CD14-positive monocyte (primary cell): Measurements from ENCODE around the gene C6orf132. TPM values are rescaled to one million over a fixed set of nuclear protein-coding genes. Genes with fewer than 3 reads are reported as not detected.

Source experiments
- DNase-seq, 3 donors: peaks; one replicate each; pipeline ENCODE4 v3.0.0-alpha.2; 2011 to 2022
- H2AFZ ChIP-seq: 2 replicates; pipeline ENCODE4 v1.6.0; 2012; ENCODE audit warnings: mild to moderate bottlenecking, low read depth, low read length, inconsistent platforms; ENCODE audit not compliant: insufficient read depth, poor library complexity, severe bottlenecking
- H3K27ac ChIP-seq, 2 donors: 1 replicate in 1 of 2; 2 replicates in 1 of 2; pipeline ENCODE4 v1.5.1; 2012 to 2013; ENCODE audit warnings: low read length in 2 of 2, control low read depth in 1 of 2, inconsistent platforms in 1 of 2, low read depth in 1 of 2, mild to moderate bottlenecking in 1 of 2
- H3K27me3 ChIP-seq, 2 donors: one replicate each; pipeline versions ENCODE4 v1.6.0 to v1.6.1; 2011 to 2013; ENCODE audit warnings: low read length in 2 of 2; ENCODE audit not compliant: control insufficient read depth in 2 of 2, insufficient read depth in 2 of 2
- H3K36me3 ChIP-seq, 2 donors: replicated peaks in 1 of 2; 1 replicate in 1 of 2; 2 replicates in 1 of 2; pipeline versions ENCODE4 v1.5.1 to v1.6.1; 2012 to 2013; ENCODE audit warnings: low read length in 2 of 2, control low read depth in 1 of 2, inconsistent platforms in 1 of 2, mild to moderate bottlenecking in 1 of 2; ENCODE audit not compliant: insufficient read depth in 2 of 2, control insufficient read depth in 1 of 2
- H3K4me1 ChIP-seq, 2 donors: 1 replicate in 1 of 2; 2 replicates in 1 of 2; pipeline versions ENCODE4 v1.5.1 to v1.6.1; 2012 to 2013; ENCODE audit warnings: low read length in 2 of 2, control low read depth in 1 of 2, inconsistent platforms in 1 of 2, mild to moderate bottlenecking in 1 of 2, moderate library complexity in 1 of 2; ENCODE audit not compliant: insufficient read depth in 2 of 2, control insufficient read depth in 1 of 2
- H3K4me2 ChIP-seq: replicated peaks from 2 replicates; pipeline ENCODE3; 2012; ENCODE audit warnings: low read length, moderate library complexity, mild to moderate bottlenecking; ENCODE audit not compliant: poor library complexity, severe bottlenecking; ENCODE audit errors: extremely low read depth
- H3K4me3 ChIP-seq, 3 experiments: fragments of 200-600 bp in 1 of 3; sonication (generic) in 1 of 3; replicated peaks in 1 of 3; 1 replicate in 2 of 3; 2 replicates in 1 of 3; pipeline ENCODE4 v1.5.1; 2011 to 2013; ENCODE audit warnings: low read length in 3 of 3, mild to moderate bottlenecking in 3 of 3, control low read depth in 2 of 3, low read depth in 2 of 3, inconsistent platforms in 1 of 3, moderate library complexity in 1 of 3
- H3K79me2 ChIP-seq: 2 replicates; pipeline ENCODE4 v1.6.0; 2012; ENCODE audit warnings: mild to moderate bottlenecking, control low read depth, inconsistent platforms, low read length, moderate library complexity; ENCODE audit not compliant: insufficient read depth
- H3K9ac ChIP-seq: 2 replicates; pipeline ENCODE4 v1.6.0; 2017; ENCODE audit warnings: low read length, mild to moderate bottlenecking; ENCODE audit not compliant: insufficient read depth, poor library complexity, severe bottlenecking
- H3K9me3 ChIP-seq, 2 donors: replicated peaks in 1 of 2; 1 replicate in 1 of 2; 2 replicates in 1 of 2; pipeline versions ENCODE4 v1.5.1 to v1.6.1; 2012 to 2013; ENCODE audit warnings: low read length in 2 of 2, control low read depth in 1 of 2; ENCODE audit not compliant: control insufficient read depth in 1 of 2, insufficient read depth in 1 of 2
- H4K20me1 ChIP-seq: 2 replicates; pipeline ENCODE4 v1.6.0; 2012; ENCODE audit warnings: mild to moderate bottlenecking, low read length, control low read depth, moderate library complexity; ENCODE audit not compliant: insufficient read depth
- H3K27ac Mint-ChIP-seq, 7 donors: one replicate each; pipeline ENCODE4 v1.8.0; 2020; ENCODE audit warnings: mild to moderate bottlenecking in 7 of 7, mixed read lengths in 7 of 7, moderate library complexity in 6 of 7, inconsistent platforms in 2 of 7
- H3K27me3 Mint-ChIP-seq, 3 donors: one replicate each; pipeline ENCODE4 v1.8.0; 2021 to 2022; ENCODE audit warnings: low read depth in 3 of 3, mild to moderate bottlenecking in 3 of 3, mixed read lengths in 3 of 3, moderate library complexity in 3 of 3, inconsistent platforms in 1 of 3
- H3K36me3 Mint-ChIP-seq, 2 donors: one replicate each; pipeline ENCODE4 v1.8.0; 2020; ENCODE audit warnings: mixed read lengths in 2 of 2, inconsistent platforms in 1 of 2, mild to moderate bottlenecking in 1 of 2
- H3K4me1 Mint-ChIP-seq: one replicate; pipeline ENCODE4 v1.8.0; 2020; ENCODE audit warnings: mild to moderate bottlenecking, mixed read lengths
- H3K4me3 Mint-ChIP-seq, 2 donors: one replicate each; pipeline ENCODE4 v1.8.0; 2020; ENCODE audit warnings: mild to moderate bottlenecking in 2 of 2, mixed read lengths in 2 of 2, moderate library complexity in 1 of 2
- H3K9me3 Mint-ChIP-seq, 7 donors: one replicate each; pipeline ENCODE4 v1.8.0; 2020 to 2022; ENCODE audit warnings: mixed read lengths in 7 of 7, mild to moderate bottlenecking in 6 of 7, moderate library complexity in 6 of 7, inconsistent platforms in 2 of 7
- CTCF ChIP-seq: fragments of 200-600 bp; IDR thresholded peaks from one replicate; pipeline ENCODE4 v1.8.0; 2022; ENCODE audit warnings: antibody characterized with exemption, mild to moderate bottlenecking
- WGBS: methylation state at CpG from one replicate; pipeline ENCODE4 v1.1.5; 2013; ENCODE audit warnings: missing lambda C conversion rate; ENCODE audit not compliant: insufficient coverage; 5-methylcytosine and 5-hydroxymethylcytosine counted together
- intact Hi-C, 2 donors: fragments of 100-400 bp; cut with micrococcal nuclease; formaldehyde crosslinking; loops; one replicate each; pipeline versions ENCODE4 v1.15.0 to v1.15.1; 2023
- polyA plus RNA-seq, 3 donors: library from polyadenylated mRNA; depleted of rRNA in 1 of 3; unstranded in 2 of 3; stranded (reverse) in 1 of 3; fragments of 300-500 nt in 2 of 3; fragments of >200 nt in 1 of 3; fragmentation: Illumina TruSeq in 2 of 3; gene quantifications; 1 replicate in 2 of 3; 2 replicates in 1 of 3; pipeline ENCODE4 v1.2.3, GENCODE V29; 2012 to 2021

C6orf132 gene
- polyA plus RNA-seq, 3 donors, result not detected

- Mint-ChIP-seq H3K4me1 (peaks cover 3% of the 10 kb centered on the region), H3K9me3 (peaks cover 0 to 2% (median 0%) of the 10 kb centered on the region in 7 donors), H3K27ac (no peak overlapping the region), H3K4me3 (no peak overlapping the region), H3K36me3 (no peaks in the 10 kb centered on the region), H3K27me3 (peaks cover 4 to 14% (median 5%) of the 10 kb centered on the region in 3 donors)
- Histone ChIP-seq H3K9me3 (no peaks in the 10 kb centered on the region), H4K20me1 (no peaks in the 10 kb centered on the region), H3K4me3 (no peak overlapping the region), H3K4me2 (no peak overlapping the region), H3K9ac (no peak overlapping the region), H2AFZ (no peak overlapping the region), H3K79me2 (no peaks in the 10 kb centered on the region), H3K27me3 (no peaks in the 10 kb centered on the region), H3K36me3 (no peaks in the 10 kb centered on the region), H3K27ac (no peak overlapping the region), H3K4me1 (no peaks in the 10 kb centered on the region)
- 95% methylated on average over 7 of the region's 9 CpGs for whole genome bisulfite sequencing
- no peak for DNase-seq
- intact Hi-C loops, result no loop called here
- no peak for TF ChIP-seq CTCF
These were observed 22.6 kb upstream of the C6orf132 start for GRCh38 chr6:42165016-42165415.

GRCh38 chr6:42163981-42164380 is 21.6 kb upstream of the C6orf132 start:
- peaks cover 4 to 14% (median 5%) of the 10 kb centered on the region in 3 donors for H3K27me3 Mint-ChIP-seq
- no peak overlapping the region for H3K4me3 ChIP-seq
- peak in 1 of 3 donors; percentile 14 for DNase-seq
- no peaks in the 10 kb centered on the region for H4K20me1 ChIP-seq
- no peaks in the 10 kb centered on the region for H3K79me2 ChIP-seq
- no peak overlapping the region for H3K4me2 ChIP-seq
- H3K9ac ChIP-seq, result no peak overlapping the region
- intact Hi-C loops, result no loop called here
- H3K4me1 ChIP-seq, result no peaks in the 10 kb centered on the region
- H3K4me1 Mint-ChIP-seq, result peaks cover 3% of the 10 kb centered on the region
- H3K36me3 ChIP-seq, result no peaks in the 10 kb centered on the region
- H3K4me3 Mint-ChIP-seq, result no peak overlapping the region
- H3K27ac Mint-ChIP-seq, result no peak overlapping the region
- no peaks in the 10 kb centered on the region for H3K36me3 Mint-ChIP-seq
- H3K9me3 Mint-ChIP-seq, result peaks cover 0 to 2% (median 0%) of the 10 kb centered on the region in 7 donors
- H2AFZ ChIP-seq, result no peak overlapping the region
- no peak overlapping the region for H3K27ac ChIP-seq
- H3K27me3 ChIP-seq, result no peaks in the 10 kb centered on the region
- H3K9me3 ChIP-seq, result no peaks in the 10 kb centered on the region
- no CpG with 5 or more reads among the region's 1 CpG for WGBS
- TF ChIP-seq CTCF, result no peak
